ENCODE measurements around the gene FOXE3. TPM values are rescaled to one million over a fixed set of nuclear protein-coding genes. Genes with fewer than 3 reads are reported as not detected.

Gene FOXE3
- total and polyA plus RNA-seq, 2 of the 8 experiments (the other 6 are each of a cell fraction or from before 2014, with no cell fraction given) = 0.18 TPM; not detected in 1

GRCh38 chr1:47445823-47446550, 29.9 kb downstream of the FOXE3 start:
- H3K23me2 ChIP-seq (ENCODE audit: low read depth, low read length) = peaks cover 6% of the 10 kb centered on the region; the same call in 1 of the 2 replicates
- DNase-seq (ENCODE audit: low read depth in 1 of 2, low spot score in 2 of 2) = no peak
- H2AK5ac ChIP-seq (ENCODE audit: low read depth, low read length) = no peak overlapping the region
- H3K27ac ChIP-seq (ENCODE audit: low read depth, low read length) = no peak overlapping the region
- ChIA-PET POLR2A (ENCODE audit: partially characterized antibody) (interaction anchor here (1.0 to 1.2 kb wide), 2 partner anchors 14 to 18 kb away, joined by 3 to 4 read pairs; no protein-coding TSS in a partner anchor), CTCF (ENCODE audit: partially characterized antibody) (interaction anchor here (0.8 to 1.4 kb wide), 5 partner anchors 10 to 264 kb away, joined by 3 to 8 read pairs (median 4); no protein-coding TSS in a partner anchor)
- no peak for FAIRE-seq
- no peaks in the 10 kb centered on the region for H3K79me1 ChIP-seq (ENCODE audit: low read depth, low read length)
- H3K56ac ChIP-seq (replicated peaks; ENCODE audit: insufficient read length, low read depth, low read length) = no peak overlapping the region
- TF ChIP-seq KDM4A (IDR thresholded peaks at IDR 0.05; ENCODE audit: low read depth, low read length, severe bottlenecking) (no peak), CTCF (IDR thresholded peaks at IDR 0.05; ENCODE audit: control extremely low read depth in 1 of 3, insufficient read depth in 1 of 3, low read depth in 1 of 3, low read length in 3 of 3) (no peak), GABPA (IDR thresholded peaks at IDR 0.05; ENCODE audit: borderline replicate concordance, insufficient read depth, low read length) (no peak)
- H3K4me3 ChIP-seq (ENCODE audit: extremely low read depth in 1 of 4, insufficient read depth in 2 of 4, low read depth in 3 of 4, low read length in 4 of 4) = peak overlapping the region in 1 of 4 experiments; percentile 46; a peak in 2 of 8 replicates
- no peak overlapping the region for H2BK120ac ChIP-seq (replicated peaks; ENCODE audit: low read depth, low read length)
- no peak overlapping the region for H3K14ac ChIP-seq (ENCODE audit: insufficient read length)
- 0 out of 4 replicates have a peak, but pooled peaks cover 0 to 5% of the 10 kb centered on the region in 2 experiments for H3K9me3 ChIP-seq (ENCODE audit: insufficient read depth in 2 of 2, low read depth in 1 of 2, low read length in 1 of 2)
- H3K4me2 ChIP-seq (ENCODE audit: insufficient read depth in 1 of 2, low read depth in 2 of 2, low read length in 2 of 2) = peak overlapping the region; percentile 64 to 70
- no peaks in the 10 kb centered on the region for H3K36me3 ChIP-seq (ENCODE audit: control insufficient read depth in 2 of 4, insufficient read depth in 4 of 4, low read length in 3 of 4)
- H2BK12ac ChIP-seq (ENCODE audit: low read depth, low read length) = peak overlapping the region; percentile 35; the same call in 1 of the 2 replicates
- WGBS, 2 experiments (ENCODE audit: extremely low coverage in 1 of 2, insufficient coverage in 1 of 2, insufficient read length in 1 of 2, insufficient replicate concordance in 2 of 2, low coverage in 1 of 2, low lambda C conversion rate in 2 of 2, missing lambda C conversion rate in 1 of 2) = 11% methylated on average over 22 of the region's 25 CpGs; no CpG with 5 or more reads in 1 of the 2 experiments
- no peak overlapping the region for H2BK15ac ChIP-seq (ENCODE audit: low read length)
- no peaks in the 10 kb centered on the region for H3K79me2 ChIP-seq (ENCODE audit: control insufficient read depth in 1 of 2, insufficient read depth in 2 of 2, low read length in 2 of 2)
- no peak overlapping the region for H2BK20ac ChIP-seq (ENCODE audit: low read length)
- H4K91ac ChIP-seq (replicated peaks; ENCODE audit: insufficient read length, low read length) = no peak overlapping the region
- no peak overlapping the region for H3K4ac ChIP-seq (replicated peaks; ENCODE audit: insufficient read length, low read depth, low read length)
- no peak overlapping the region for H3K23ac ChIP-seq (ENCODE audit: insufficient read length)
- peaks cover 12 to 23% of the 10 kb centered on the region in 2 experiments for H4K20me1 ChIP-seq (replicated peaks in 1 of 2; ENCODE audit: control insufficient read depth in 1 of 2, insufficient read depth in 2 of 2, low read length in 2 of 2)
- no peak overlapping the region for H4K5ac ChIP-seq (ENCODE audit: insufficient read length, low read depth, low read length)
- H4K8ac ChIP-seq (ENCODE audit: extremely low read depth, insufficient read depth, low read length) = no peak overlapping the region
- peak overlapping the region; percentile 26 for H3K18ac ChIP-seq (ENCODE audit: extremely low read depth, low read length)
- H2AFZ ChIP-seq (ENCODE audit: low read length) = no peak overlapping the region
- no peak overlapping the region for H2BK5ac ChIP-seq (ENCODE audit: low read depth, low read length)
- H3K9ac ChIP-seq (replicated peaks in 1 of 4; ENCODE audit: extremely low read depth in 1 of 4, low read depth in 3 of 4, low read length in 3 of 4) = no peak overlapping the region
- H3K4me1 ChIP-seq (replicated peaks in 1 of 4; ENCODE audit: control insufficient read depth in 3 of 4, insufficient read depth in 4 of 4, low read length in 3 of 4) = peaks cover 10 to 36% (median 20%) of the 10 kb centered on the region in 4 experiments
- H3K27me3 ChIP-seq (replicated peaks in 1 of 4; ENCODE audit: control insufficient read depth in 3 of 4, extremely low read depth in 1 of 4, insufficient read depth in 3 of 4, low read length in 3 of 4) = peaks cover 95 to 100% (median 98%) of the 10 kb centered on the region in 4 experiments

All from H1 (cell line).